SJSA1 (cell line): ENCODE measurements around the gene MCM3. TPM values are rescaled to one million over a fixed set of nuclear protein-coding genes. Genes with fewer than 3 reads are reported as not detected.

ENCODE experiments used
- DNase-seq, 2 experiments: peaks; one replicate each; pipeline ENCODE4 v3.0.0-alpha.2; 2015 to 2020; ENCODE audit warnings: low spot score in 2 of 2, low read depth in 1 of 2
- H3K27ac ChIP-seq: fragments of 250-450 bp; sonication (Bioruptor Pico); 2 replicates; pipeline ENCODE4 v1.5.1; 2020; ENCODE audit warnings: mild to moderate bottlenecking, moderate library complexity
- H3K27me3 ChIP-seq: fragments of 250-450 bp; sonication (Bioruptor Pico); replicated peaks from 2 replicates; pipeline ENCODE4 v1.5.1; 2020; ENCODE audit warnings: mild to moderate bottlenecking, moderate library complexity
- H3K36me3 ChIP-seq: fragments of 250-450 bp; sonication (Bioruptor Pico); 2 replicates; pipeline ENCODE4 v1.5.1; 2020; ENCODE audit warnings: mild to moderate bottlenecking
- H3K4me1 ChIP-seq: fragments of 250-450 bp; sonication (Bioruptor Pico); replicated peaks from 2 replicates; pipeline ENCODE4 v1.6.1; 2021; ENCODE audit warnings: mild to moderate bottlenecking
- H3K4me3 ChIP-seq: fragments of 250-450 bp; sonication (Bioruptor Pico); 2 replicates; pipeline ENCODE4 v1.5.1; 2020; ENCODE audit warnings: mild to moderate bottlenecking
- H3K9me3 ChIP-seq: fragments of 250-450 bp; sonication (Bioruptor Pico); replicated peaks from 2 replicates; pipeline ENCODE4 v1.5.1; 2020; ENCODE audit warnings: mild to moderate bottlenecking
- total RNA-seq: library from RNA; depleted of rRNA; stranded (reverse); fragments of >200 nt; shearing (Covaris generic); gene quantifications from 2 replicates; pipeline ENCODE4 v1.2.3, GENCODE V29; 2014

Gene MCM3
- total RNA-seq, 1 experiment from 2014 or later, result 212 TPM

DNA sequence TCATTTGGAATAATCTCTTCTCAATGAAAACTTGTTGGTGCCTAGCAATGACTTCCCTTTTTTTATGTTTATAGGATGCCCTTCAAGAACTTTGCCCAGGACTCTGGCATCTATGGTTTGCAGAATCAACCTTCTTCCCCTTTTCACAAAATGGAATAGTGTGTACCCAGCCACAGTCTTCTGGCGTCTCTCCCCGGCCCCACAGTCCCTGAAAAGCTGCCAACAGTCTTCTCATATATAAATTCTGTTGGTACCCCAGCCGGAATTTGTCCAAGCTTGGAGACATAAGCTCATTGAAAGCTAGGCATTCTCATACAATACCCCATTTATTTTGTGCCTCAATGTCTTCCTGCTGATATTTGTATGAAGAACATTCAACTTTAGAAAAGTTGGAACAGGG is 26.4 kb upstream of the MCM3 start:
- Histone ChIP-seq H3K27ac (no peak overlapping the region), H3K27me3 (no peaks in the 10 kb centered on the region), H3K4me1 (peaks cover 17% of the 10 kb centered on the region), H3K36me3 (no peaks in the 10 kb centered on the region), H3K9me3 (no peaks in the 10 kb centered on the region), H3K4me3 (no peak overlapping the region)
- DNase-seq, result no peak

DNA sequence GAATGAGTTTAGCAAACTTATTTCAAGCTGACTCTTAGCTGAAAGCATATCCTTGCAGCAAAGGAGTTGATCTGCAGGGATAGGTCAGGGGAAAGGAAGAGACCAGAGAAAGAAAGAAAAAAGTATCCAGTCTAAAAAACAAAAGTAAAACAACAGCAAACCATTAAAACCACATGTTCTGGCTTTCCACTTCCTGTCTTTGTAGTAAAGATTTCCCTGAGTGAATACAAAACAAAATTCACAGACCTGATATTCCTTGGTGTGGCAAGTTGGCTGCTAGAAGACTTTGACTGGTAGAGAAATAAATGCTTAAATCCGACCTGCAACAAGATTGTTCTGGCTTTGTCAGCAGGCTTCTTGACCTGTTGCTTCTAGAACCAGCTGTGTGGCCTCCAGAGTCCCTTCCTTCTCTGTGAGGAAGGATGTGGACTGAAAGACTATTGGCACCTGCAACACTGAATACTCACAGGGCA is 23.4 kb upstream of the MCM3 start:
- no peak overlapping the region for H3K27ac ChIP-seq
- no peaks in the 10 kb centered on the region for H3K9me3 ChIP-seq
- no peak for DNase-seq

GRCh38 chr6:52306972-52307870 is 22.7 kb upstream of the MCM3 start:
- peaks cover 17% of the 10 kb centered on the region for H3K4me1 ChIP-seq
- H3K4me3 ChIP-seq, result no peak overlapping the region
- no peak overlapping the region for H3K27ac ChIP-seq
- no peak for DNase-seq
- H3K9me3 ChIP-seq, result no peaks in the 10 kb centered on the region
- no peaks in the 10 kb centered on the region for H3K27me3 ChIP-seq
- no peaks in the 10 kb centered on the region for H3K36me3 ChIP-seq

More for the DNA sequence above, 23.4 kb upstream of the MCM3 start:
- H3K27me3 ChIP-seq, result no peaks in the 10 kb centered on the region
- H3K4me3 ChIP-seq, result no peak overlapping the region
- H3K36me3 ChIP-seq, result no peaks in the 10 kb centered on the region
- H3K4me1 ChIP-seq, result peaks cover 17% of the 10 kb centered on the region

- DNase-seq, result no peak
- Histone ChIP-seq H3K4me1 (peaks cover 17% of the 10 kb centered on the region), H3K4me3 (no peak overlapping the region), H3K27ac (no peak overlapping the region), H3K9me3 (no peaks in the 10 kb centered on the region), H3K27me3 (no peaks in the 10 kb centered on the region), H3K36me3 (no peaks in the 10 kb centered on the region)
Measured at GRCh38 chr6:52305948-52306767, 21.6 kb upstream of the MCM3 start.

DNA sequence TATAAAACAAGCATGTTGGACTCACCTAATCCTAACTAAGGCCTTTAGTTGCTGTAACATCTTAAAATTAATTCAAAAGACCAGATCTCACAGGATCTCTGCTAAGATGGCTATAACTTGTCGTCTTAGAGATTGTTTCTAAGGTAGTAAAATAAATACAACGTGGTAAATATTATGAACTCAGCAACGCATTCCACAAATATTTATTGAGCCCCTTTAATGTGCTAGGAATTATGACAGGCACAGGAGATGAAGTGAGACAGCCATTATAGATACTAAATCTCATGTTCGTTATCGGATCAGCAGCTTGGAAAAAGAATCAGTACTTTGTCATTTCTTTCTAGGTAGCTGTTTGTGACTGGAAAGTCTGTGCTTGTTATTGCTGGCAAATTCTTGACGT is 20.9 kb upstream of the MCM3 start:
- no peaks in the 10 kb centered on the region for H3K9me3 ChIP-seq
- no peak for DNase-seq
- no peaks in the 10 kb centered on the region for H3K27me3 ChIP-seq
- no peaks in the 10 kb centered on the region for H3K36me3 ChIP-seq
- no peak overlapping the region for H3K4me3 ChIP-seq
- peaks cover 17% of the 10 kb centered on the region for H3K4me1 ChIP-seq
- no peak overlapping the region for H3K27ac ChIP-seq

GRCh38 chr6:52304983-52305390 is 20.4 kb upstream of the MCM3 start:
- Histone ChIP-seq H3K27me3 (no peaks in the 10 kb centered on the region), H3K9me3 (no peaks in the 10 kb centered on the region), H3K4me1 (peaks cover 17% of the 10 kb centered on the region), H3K4me3 (no peak overlapping the region), H3K27ac (no peak overlapping the region), H3K36me3 (no peaks in the 10 kb centered on the region)
- no peak for DNase-seq

DNA sequence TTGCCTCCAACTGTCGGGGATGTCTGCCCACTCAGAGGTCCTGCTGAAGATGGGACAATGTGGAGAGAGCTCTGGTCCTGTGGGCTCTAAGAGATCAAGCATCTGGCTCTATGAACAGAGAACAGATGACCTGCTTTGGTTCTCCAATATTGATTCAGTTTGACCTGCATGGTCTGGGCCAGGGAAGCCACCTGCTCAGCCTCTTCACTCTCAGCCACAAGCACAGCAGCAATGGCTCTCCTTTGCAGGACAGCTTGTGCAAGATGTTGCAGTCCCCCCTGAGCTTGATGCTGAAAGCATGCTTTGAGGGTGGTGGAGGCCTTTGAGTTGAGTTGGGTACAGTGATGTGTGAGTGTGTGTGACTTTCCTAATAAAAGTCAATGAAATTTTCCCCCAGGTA is 18.6 kb upstream of the MCM3 start:
- Histone ChIP-seq H3K9me3 (no peaks in the 10 kb centered on the region), H3K4me3 (no peak overlapping the region), H3K4me1 (peaks cover 17% of the 10 kb centered on the region), H3K27me3 (no peaks in the 10 kb centered on the region), H3K27ac (no peak overlapping the region), H3K36me3 (no peaks in the 10 kb centered on the region)
- DNase-seq, result no peak

GRCh38 chr6:52301326-52301725 is 16.8 kb upstream of the MCM3 start:
- no peak for DNase-seq
- H3K4me1 ChIP-seq, result peaks cover 11% of the 10 kb centered on the region
- H3K27me3 ChIP-seq, result no peaks in the 10 kb centered on the region
- no peaks in the 10 kb centered on the region; the same call in 1 of the 2 replicates for H3K9me3 ChIP-seq
- H3K4me3 ChIP-seq, result no peak overlapping the region
- no peaks in the 10 kb centered on the region for H3K36me3 ChIP-seq
- no peak overlapping the region for H3K27ac ChIP-seq

DNA sequence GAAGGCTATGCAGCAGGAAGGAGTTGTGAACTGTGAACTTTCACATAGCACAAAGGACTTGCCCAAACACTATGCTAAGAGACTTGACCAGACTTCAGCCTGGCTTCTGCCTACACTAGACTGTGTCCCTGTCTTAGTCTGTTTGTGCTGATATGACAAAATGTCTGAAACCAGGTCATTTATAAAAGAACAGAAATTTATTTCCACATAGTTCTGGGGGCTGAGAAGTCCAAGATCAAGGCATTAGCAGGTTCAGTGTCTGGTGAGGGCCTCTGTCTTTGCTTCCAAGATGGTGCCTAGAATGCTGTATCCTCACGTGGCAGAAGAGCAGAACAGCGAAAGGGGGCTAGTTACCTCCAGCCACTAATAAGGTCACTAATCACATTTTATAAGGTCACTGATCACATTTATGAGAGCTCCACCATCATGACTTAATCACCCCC is 16.0 kb upstream of the MCM3 start:
- Histone ChIP-seq H3K4me3 (no peak overlapping the region), H3K27me3 (no peaks in the 10 kb centered on the region), H3K4me1 (peaks cover 9% of the 10 kb centered on the region), H3K9me3 (no peaks in the 10 kb centered on the region; the same call in 1 of the 2 replicates), H3K27ac (no peak overlapping the region), H3K36me3 (no peaks in the 10 kb centered on the region)
- no peak for DNase-seq

DNA sequence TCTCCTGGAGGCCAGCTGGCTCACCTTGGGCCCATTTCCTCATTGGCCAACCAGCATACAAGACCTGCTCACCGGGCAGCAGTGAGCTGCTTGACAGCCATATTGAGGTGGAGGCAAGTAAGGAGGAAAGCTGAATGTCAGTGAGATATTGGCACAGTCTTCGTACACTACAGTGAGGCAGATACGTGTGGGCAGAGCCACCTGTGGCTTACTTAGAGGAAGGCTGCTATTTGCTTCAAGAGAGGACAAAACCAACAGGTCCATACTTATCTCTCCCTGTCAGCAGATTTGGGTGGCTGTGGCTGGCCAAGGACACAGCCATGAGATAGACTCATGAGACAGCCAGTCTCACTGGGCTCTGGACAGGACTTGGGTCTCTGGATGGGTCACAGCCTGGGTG is 15.1 kb upstream of the MCM3 start:
- H3K9me3 ChIP-seq, result no peaks in the 10 kb centered on the region; the same call in 1 of the 2 replicates
- H3K36me3 ChIP-seq, result no peaks in the 10 kb centered on the region
- H3K27ac ChIP-seq, result no peak overlapping the region
- no peak for DNase-seq
- H3K4me1 ChIP-seq, result peaks cover under 1% of the 10 kb centered on the region
- no peaks in the 10 kb centered on the region for H3K27me3 ChIP-seq
- no peak overlapping the region for H3K4me3 ChIP-seq

DNA sequence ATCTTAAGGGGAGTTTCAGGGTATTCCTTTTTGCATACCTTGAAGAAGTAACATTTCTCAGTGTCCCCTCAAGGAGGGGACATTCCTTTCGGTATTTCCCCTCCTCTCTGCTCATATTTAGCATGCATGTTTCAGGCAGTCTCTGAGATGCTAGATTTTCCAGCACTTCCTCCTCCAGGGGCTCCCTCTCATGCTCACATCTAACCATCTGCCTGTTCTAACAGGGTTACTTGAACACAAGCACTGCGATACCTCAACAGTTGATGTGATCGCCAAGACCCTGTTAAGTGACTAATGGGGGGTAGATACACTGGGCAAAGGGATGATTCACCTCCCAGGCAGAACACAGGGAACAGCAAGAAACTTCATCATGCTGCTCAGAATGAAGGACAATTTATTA is 12.9 kb upstream of the MCM3 start:
- no peak overlapping the region for H3K4me3 ChIP-seq
- no peaks in the 10 kb centered on the region for H3K27me3 ChIP-seq
- H3K4me1 ChIP-seq, result no peaks in the 10 kb centered on the region
- H3K9me3 ChIP-seq, result no peaks in the 10 kb centered on the region; the same call in 1 of the 2 replicates
- no peaks in the 10 kb centered on the region for H3K36me3 ChIP-seq
- no peak overlapping the region for H3K27ac ChIP-seq
- no peak for DNase-seq

DNA sequence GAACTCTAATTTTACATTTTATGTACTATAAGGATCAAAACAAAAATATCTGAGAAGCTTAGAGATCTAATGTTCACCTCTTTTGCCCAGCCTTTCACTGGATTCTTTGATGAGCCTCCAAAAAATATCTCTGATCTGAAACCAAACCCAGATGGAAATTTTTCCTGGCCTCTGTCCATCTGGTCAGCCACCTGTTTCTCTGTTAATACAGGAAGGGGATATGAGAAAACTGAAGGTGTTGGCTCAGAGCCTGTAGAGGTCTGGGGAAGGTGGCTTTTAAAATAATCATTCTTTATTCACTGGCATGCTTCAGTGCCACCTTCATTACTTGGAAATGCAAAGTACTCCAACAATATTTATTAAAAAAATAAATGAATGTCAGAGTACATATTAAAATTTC is 8.5 kb upstream of the MCM3 start:
- Histone ChIP-seq H3K4me1 (no peaks in the 10 kb centered on the region), H3K4me3 (no peak overlapping the region), H3K36me3 (no peaks in the 10 kb centered on the region), H3K27ac (no peak overlapping the region), H3K27me3 (no peaks in the 10 kb centered on the region), H3K9me3 (no peaks in the 10 kb centered on the region; the same call in 1 of the 2 replicates)
- DNase-seq, result no peak

- Histone ChIP-seq H3K36me3 (peaks cover 6% of the 10 kb centered on the region), H3K4me1 (peaks cover 6% of the 10 kb centered on the region; the same call in 1 of the 2 replicates), H3K4me3 (no peak overlapping the region), H3K27ac (no peak overlapping the region), H3K27me3 (no peaks in the 10 kb centered on the region), H3K9me3 (no peaks in the 10 kb centered on the region)
- no peak for DNase-seq
Measured at GRCh38 chr6:52288841-52289240, 4.3 kb upstream of the MCM3 start.

DNA sequence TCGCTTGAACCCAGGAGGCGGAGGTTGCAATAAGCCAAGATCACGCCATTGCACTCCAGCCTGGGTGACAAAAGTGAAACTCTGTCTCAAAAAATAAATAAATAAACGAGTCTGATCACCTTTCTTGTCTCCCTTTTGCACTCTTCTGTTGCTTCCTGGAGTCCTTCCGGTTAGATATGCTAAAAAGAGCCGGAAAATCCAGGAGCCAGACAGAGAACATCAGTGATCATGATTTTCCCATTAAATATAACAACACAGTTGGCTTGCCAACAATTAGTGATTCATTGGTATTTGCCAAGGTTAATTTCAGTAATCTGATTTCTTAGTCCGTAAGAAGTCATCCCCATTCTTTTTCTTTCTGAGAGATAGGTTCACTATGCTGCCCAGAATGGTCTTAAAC is 3.7 kb upstream of the MCM3 start:
- Histone ChIP-seq H3K9me3 (no peaks in the 10 kb centered on the region), H3K4me3 (no peak overlapping the region), H3K4me1 (peaks cover 9% of the 10 kb centered on the region; the same call in 1 of the 2 replicates), H3K27ac (no peak overlapping the region), H3K27me3 (no peaks in the 10 kb centered on the region), H3K36me3 (peaks cover 13% of the 10 kb centered on the region)
- no peak for DNase-seq
